HG03066 (cell line): ENCODE results near the gene TSPAN6.
A peak's percentile ranks its signal among the peaks of the same experiment; 100 is the strongest.

Experiments used
- ATAC-seq: cut with Tn5 transposase; IDR thresholded peaks from one replicate; pipeline ENCODE4 v1.9.1; 2021; ENCODE audit warnings: low read depth; ENCODE audit not compliant: unreplicated experiment

Gene TSPAN6, protein sequence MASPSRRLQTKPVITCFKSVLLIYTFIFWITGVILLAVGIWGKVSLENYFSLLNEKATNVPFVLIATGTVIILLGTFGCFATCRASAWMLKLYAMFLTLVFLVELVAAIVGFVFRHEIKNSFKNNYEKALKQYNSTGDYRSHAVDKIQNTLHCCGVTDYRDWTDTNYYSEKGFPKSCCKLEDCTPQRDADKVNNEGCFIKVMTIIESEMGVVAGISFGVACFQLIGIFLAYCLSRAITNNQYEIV

GRCh38 chrX:100636321-100636991 is at the start of gene TSPAN6:
Gene TSPAN6 (minus strand): TSS chrX:100636806. CDS start chrX:100636694, 112 bp downstream.
- peak; percentile 97 for ATAC-seq

DNA sequence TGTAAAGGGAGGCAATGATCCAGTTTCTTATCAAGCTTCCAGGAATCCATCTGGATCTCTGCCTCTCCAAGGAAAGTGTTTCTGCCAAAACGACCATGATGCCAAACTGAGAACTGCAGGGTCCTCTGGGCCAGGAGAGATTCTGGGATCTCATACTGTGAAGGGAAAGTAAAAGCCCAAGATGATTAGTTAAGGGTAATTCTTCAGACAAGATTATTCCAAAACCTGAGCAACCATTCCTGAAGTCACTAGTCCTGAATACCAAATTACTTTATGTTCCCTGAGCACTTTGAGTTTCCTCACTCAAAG is 49.3 kb upstream of the TSPAN6 start:
- no peak for ATAC-seq

- ATAC-seq, result peak; percentile 48
These were observed 48.8 kb upstream of the TSPAN6 start for GRCh38 chrX:100685284-100685996.

DNA sequence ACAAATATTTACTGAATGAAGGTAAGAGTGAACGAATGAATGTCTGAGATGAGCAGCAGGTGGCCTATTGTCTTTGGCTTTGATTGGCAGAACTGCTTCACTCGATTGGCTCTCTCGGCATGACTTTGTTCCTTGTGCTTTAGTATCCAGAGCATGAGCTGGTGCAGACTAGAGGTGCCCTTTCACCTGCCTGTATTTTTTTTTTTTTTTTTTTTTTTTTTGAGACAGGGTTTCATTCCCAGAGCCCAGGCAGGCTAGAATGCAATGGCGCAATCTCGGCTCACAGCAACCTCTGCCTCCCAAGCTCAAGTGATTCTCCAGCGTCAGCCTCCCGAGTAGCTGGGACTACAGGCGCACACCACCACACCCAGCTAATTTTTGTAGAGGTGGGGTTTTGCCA is 46.3 kb upstream of the TSPAN6 start:
- no peak for ATAC-seq

GRCh38 chrX:100681599-100681998 is 45.0 kb upstream of the TSPAN6 start:
- no peak for ATAC-seq

DNA sequence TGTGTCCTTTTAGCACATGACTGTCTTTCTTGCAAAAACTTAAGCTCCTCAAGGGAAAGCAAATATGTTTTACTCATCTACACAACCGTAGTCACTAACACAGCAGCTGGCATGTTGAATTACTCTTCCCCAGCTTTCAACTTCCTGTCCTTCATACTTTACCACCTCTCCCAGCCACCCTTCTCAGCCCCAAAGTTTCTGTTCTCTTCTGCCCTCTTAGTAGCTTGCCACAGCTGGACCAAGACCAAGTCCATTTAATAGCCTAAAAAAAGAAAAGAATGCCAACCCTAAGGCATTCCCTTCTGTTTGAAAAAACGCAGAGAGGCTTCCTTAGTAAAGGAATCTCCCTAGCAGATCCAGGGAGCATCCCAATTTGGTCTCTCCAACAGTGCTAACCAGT is 44.1 kb upstream of the TSPAN6 start:
- no peak for ATAC-seq

DNA sequence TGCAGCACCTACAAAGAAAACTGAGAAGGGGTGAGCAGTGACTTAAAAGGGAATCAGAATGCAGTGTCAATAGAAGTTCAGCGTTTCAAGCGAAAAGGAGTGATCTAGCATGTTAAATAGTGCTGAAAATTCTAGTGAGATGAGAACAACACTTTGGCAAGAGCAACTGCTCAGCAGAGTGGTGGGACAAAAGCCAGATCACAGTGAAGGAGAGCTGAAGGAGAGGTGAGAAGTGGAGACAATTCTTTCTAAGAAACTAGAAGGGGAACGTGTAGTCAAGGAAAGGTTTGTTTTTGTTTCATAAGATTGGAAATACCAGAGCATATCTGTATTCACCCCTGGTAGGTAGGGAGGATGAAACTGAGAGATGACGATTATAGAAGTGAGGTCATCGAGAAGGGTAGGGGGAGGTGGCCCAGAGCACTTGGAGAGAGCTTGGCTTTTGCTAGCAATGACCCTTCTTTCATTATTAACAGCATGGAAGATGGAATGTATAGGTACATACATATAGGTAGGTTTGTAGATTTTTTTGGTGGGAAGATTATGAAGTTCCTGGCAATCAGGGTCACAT is 41.1 kb upstream of the TSPAN6 start:
- ATAC-seq, result no peak

DNA sequence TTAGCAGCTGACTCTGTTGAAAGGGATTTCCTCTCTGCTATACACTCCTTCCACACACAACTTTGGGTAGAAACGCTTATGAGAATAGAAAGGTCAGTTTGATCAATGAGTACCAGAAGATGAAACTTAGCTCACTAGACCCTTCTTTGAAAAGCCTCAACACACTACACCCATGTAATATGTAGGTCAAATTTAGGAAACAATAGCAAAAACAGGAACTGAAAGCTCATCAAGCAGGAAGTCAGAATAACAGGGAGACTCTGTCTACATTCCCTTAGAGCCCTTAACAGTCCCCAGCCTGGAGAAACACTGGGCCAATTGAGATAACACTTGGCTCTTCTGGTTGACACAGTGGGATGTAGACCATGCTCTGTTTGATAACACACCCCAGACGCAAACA is 38.1 kb upstream of the TSPAN6 start:
- no peak for ATAC-seq

DNA sequence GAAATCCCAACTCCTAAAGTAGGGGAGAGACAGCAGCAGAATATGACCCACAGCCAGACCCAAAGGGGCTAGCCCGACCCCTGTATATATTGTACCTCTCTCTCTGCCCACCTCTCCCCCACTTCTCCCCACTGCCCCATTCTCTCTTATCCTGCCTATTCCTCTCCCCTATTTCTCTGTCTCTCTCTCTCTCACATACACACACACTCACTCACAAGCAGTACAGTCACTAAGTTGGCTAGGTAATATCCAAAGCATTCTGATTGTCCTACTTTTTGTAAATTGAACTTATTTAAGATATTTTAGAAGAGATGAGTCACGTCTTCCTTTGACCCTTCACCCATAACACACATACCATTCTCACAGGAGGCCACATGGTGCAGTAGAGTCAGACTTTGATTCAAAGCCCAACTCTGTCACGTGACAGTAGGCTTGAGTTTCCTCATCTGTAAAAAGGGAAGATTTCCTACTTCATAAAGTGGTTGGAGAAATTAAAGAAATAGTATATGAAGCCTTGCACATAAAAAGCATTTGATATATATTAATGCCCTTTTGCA is 36.9 kb upstream of the TSPAN6 start:
- no peak for ATAC-seq

- ATAC-seq, result no peak
These were observed 36.4 kb upstream of the TSPAN6 start for GRCh38 chrX:100672966-100673365.

- ATAC-seq, result no peak
These were observed 27.0 kb upstream of the TSPAN6 start for GRCh38 chrX:100663642-100664041.

- no peak for ATAC-seq
These were observed 26.2 kb upstream of the TSPAN6 start for GRCh38 chrX:100662796-100663195.

DNA sequence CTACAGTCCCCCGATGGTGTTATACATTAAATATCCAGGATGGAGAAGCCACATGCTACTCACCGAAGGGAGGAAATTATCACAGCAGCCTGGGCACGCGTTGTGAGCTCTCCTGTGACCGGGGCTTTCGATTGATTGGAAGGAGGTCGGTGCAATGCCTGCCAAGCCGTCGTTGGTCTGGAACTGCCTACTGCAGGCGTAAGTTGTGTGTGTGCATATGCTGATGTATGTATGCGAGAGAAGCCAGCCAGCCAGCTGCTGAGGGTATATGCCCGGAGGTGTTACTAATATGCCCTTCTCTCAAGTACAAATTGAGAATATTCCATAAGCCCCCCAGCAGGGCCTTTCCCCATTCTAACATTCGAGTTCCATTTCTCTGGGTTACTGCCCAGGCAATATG is 25.6 kb upstream of the TSPAN6 start:
- no peak for ATAC-seq

DNA sequence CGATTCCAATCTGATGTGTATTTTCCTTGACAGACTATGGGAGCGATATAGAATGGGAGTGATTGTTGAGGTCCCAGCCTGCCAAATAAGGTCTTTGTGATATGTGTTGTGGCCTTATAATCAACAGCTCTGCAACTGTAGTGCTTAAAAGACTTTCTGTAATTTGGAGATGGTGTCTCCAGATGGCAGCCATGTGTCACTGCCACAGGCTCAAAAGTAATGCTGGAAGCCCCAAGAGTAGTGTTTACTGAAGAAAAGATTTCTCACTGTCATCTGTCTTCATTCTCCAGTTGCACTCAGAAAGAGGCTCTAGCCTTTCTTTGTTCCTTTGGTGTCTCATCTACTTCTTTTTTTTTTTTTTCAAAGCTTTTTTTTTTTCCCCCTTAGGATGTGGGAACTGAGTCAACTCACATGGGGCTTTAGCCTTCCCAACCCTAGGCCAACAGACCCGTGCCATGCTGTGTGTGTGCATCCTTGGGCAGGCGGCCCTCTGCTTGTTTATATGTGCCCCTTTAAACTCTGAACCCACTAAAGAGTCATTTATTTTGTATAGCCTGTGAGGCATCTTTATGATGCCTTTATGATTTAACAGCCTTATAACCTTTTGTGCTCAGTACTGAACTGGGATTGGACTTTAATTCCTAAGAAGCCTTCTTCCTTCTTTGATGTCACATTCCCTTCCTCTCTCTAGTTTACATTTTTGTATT is 23.0 kb upstream of the TSPAN6 start:
- no peak for ATAC-seq

GRCh38 chrX:100658941-100659381 is 22.4 kb upstream of the TSPAN6 start:
- no peak for ATAC-seq

- no peak for ATAC-seq
These were observed 17.7 kb upstream of the TSPAN6 start for GRCh38 chrX:100654261-100654660.

DNA sequence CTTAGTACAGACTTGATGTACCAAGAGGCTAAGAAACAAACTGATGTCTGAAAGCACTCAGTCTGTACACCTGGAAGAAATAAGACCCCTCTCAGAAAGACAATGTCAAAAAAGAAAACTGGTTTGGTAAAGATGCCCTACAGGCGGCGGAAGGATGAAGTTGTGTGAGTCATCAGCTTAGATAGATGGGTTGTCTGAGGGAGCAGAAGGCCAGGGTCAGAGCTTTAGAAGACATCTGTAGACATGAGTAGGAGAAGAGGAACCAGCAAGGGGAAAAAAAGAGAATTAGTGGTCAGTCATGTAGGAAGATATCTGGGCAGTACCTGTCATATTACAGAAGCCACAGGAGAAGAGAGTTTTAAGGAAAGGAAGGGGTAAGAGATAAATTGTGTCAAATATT is 15.7 kb upstream of the TSPAN6 start:
- ATAC-seq, result no peak

- ATAC-seq, result no peak
These were observed 14.2 kb upstream of the TSPAN6 start for GRCh38 chrX:100650841-100651240.

DNA sequence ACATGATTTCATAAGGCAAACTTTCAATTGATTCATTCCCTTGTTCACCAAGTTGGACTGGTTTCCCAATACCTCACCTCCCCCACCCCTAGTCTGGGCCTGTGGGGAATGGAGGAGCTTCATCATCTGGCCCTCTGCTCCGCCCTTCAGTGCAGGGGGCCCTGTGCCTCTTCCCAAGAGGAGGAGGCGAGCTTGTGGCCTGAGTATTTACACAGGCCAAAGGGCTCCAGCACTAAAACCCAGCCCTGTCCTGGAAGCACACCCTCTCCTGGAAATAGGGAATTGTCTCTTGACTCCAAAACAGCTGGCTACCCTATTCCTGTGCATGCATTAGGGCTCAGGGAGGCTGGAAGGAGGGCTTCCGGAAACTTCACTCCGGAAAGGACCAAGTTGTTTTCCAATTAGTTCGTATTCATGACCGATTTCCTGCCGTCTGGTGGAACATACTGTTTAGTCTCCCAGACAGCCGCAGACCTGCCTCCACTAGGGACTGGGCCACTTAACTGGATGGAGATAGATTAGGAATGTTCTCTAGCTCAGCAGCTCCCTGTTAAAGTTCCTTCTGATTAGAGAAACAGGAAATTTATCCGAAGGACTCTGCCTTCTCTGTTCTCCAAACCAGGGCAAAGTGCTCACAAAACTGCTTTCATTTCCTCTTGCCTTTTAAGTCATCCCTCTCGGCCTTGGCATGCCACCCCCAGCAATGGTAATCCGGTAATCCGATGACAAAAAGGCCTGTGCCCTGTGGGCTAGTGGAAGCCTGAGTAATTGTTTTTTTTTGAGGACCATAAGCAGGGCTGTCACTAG is 13.1 kb upstream of the TSPAN6 start:
- no peak for ATAC-seq
